Measurements from ENCODE around the gene ROMO1.

Gene ROMO1

GRCh38 chr20:35729283-35729807, 30.1 kb downstream of the ROMO1 start:
- no peak for DNase-seq (ENCODE audit: low spot score)
- Histone ChIP-seq H3K4me3 (no peak overlapping the region), H3K27ac (no peak overlapping the region)
- no peak for TF ChIP-seq CTCF (IDR thresholded peaks at IDR 0.05)

- no peak for TF ChIP-seq CTCF (IDR thresholded peaks at IDR 0.05)
- Histone ChIP-seq H3K27ac (no peak overlapping the region), H3K4me3 (no peak overlapping the region)
- no peak for DNase-seq (ENCODE audit: low spot score)
Measured at GRCh38 chr20:35729836-35730582, 30.8 kb downstream of the ROMO1 start.

GRCh38 chr20:35730583-35731468, 31.6 kb downstream of the ROMO1 start:
- DNase-seq (ENCODE audit: low spot score): no peak

GRCh38 chr20:35731469-35731788, 32.2 kb downstream of the ROMO1 start:
- no peak for TF ChIP-seq CTCF (IDR thresholded peaks at IDR 0.05)
- H3K27ac ChIP-seq: no peak overlapping the region
- no peak for DNase-seq (ENCODE audit: low spot score)
- H3K4me3 ChIP-seq: no peak overlapping the region

More at GRCh38 chr20:35730583-35731468, 31.6 kb downstream of the ROMO1 start:
- H3K4me3 ChIP-seq: no peak overlapping the region
- no peak overlapping the region for H3K27ac ChIP-seq
- TF ChIP-seq CTCF (IDR thresholded peaks at IDR 0.05): no peak

- Histone ChIP-seq H3K4me3 (peak overlapping the region; percentile 16), H3K27ac (no peak overlapping the region)
- no peak for TF ChIP-seq CTCF (IDR thresholded peaks at IDR 0.05)
- no peak for DNase-seq (ENCODE audit: low spot score)
Measured at GRCh38 chr20:35731862-35732643, 32.8 kb downstream of the ROMO1 start.

GRCh38 chr20:35732644-35732982, 33.4 kb downstream of the ROMO1 start:
- no peak for DNase-seq (ENCODE audit: low spot score)
- Histone ChIP-seq H3K27ac (no peak overlapping the region), H3K4me3 (peak overlapping the region; percentile 16)
- no peak for TF ChIP-seq CTCF (IDR thresholded peaks at IDR 0.05)
